H7 (cell line): ENCODE measurements around the gene LAYN. TPM values are rescaled to one million over a fixed set of nuclear protein-coding genes. Genes with fewer than 3 reads are reported as not detected.
A peak's percentile ranks its signal among the peaks of the same experiment; 100 is the strongest.

Source experiments
- DNase-seq: peaks from one replicate; pipeline ENCODE4 v3.0.0; 2012
- H3K27me3 ChIP-seq: 2 replicates; pipeline ENCODE4 v1.6.0; 2011; ENCODE audit warnings: mild to moderate bottlenecking, low read length; ENCODE audit not compliant: control insufficient read depth, insufficient read depth
- H3K36me3 ChIP-seq: replicated peaks from 2 replicates; pipeline ENCODE4 v1.5.1; 2011; ENCODE audit warnings: low read length; ENCODE audit not compliant: control insufficient read depth, insufficient read depth
- H3K4me3 ChIP-seq: 2 replicates; pipeline ENCODE4 v1.5.1; 2011; ENCODE audit warnings: low read depth, mild to moderate bottlenecking, control low read depth, low read length, moderate library complexity; ENCODE audit not compliant: insufficient read depth
- total RNA-seq: library from RNA; depleted of rRNA; stranded (reverse); fragments of >200 nt; shearing (Covaris generic); gene quantifications from 2 replicates; pipeline ENCODE4 v1.2.3, GENCODE V29; 2014; rRNA removed

The LAYN gene, protein sequence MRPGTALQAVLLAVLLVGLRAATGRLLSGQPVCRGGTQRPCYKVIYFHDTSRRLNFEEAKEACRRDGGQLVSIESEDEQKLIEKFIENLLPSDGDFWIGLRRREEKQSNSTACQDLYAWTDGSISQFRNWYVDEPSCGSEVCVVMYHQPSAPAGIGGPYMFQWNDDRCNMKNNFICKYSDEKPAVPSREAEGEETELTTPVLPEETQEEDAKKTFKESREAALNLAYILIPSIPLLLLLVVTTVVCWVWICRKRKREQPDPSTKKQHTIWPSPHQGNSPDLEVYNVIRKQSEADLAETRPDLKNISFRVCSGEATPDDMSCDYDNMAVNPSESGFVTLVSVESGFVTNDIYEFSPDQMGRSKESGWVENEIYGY
- 1.0 and 1.2 TPM in 2 replicates for total RNA-seq

DNA sequence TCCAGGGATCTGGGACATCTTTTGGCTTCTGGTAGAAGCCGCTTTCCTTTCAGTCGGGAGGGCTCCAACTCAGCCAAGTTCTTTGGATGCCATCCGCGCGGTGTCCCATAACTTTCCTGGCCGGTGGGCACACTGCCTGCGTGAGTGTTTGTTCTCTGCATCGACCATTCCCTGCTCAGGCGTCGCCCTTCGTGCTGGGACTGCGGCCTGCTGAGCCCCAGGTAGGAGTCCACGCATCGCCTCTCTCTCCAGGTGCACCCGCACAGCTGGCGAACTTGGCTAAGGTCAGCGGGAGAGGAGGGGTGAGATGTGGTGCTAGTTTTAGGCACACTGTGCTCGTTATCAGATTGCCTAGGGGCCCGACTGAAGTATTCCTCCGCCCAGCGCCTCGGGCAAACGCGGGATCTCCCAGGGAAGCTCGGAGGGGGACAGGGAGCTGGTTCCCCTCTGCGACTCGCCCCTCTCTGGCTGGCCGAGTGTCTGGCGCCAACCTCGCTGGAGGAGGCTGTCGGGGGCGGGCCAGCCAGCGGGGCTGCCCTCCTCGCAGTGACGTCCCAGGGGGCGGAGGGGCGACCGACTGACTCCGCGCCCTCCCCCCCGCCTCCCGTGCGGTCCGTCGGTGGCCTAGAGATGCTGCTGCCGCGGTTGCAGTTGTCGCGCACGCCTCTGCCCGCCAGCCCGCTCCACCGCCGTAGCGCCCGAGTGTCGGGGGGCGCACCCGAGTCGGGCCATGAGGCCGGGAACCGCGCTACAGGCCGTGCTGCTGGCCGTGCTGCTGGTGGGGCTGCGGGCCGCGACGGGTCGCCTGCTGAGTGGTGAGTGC lies at the start of gene LAYN:
Gene LAYN (plus strand): TSS at position 607 of the 823 bp plus-strand sequence. CDS start 124 bp downstream, at position 731.
- Histone ChIP-seq H3K36me3 (no peaks in the 10 kb centered on the region), H3K4me3 (peak within 1 kb of the TSS; percentile 59), H3K27me3 (peaks cover 49% of the 10 kb centered on the region)
- peak; percentile 86 for DNase-seq

DNA sequence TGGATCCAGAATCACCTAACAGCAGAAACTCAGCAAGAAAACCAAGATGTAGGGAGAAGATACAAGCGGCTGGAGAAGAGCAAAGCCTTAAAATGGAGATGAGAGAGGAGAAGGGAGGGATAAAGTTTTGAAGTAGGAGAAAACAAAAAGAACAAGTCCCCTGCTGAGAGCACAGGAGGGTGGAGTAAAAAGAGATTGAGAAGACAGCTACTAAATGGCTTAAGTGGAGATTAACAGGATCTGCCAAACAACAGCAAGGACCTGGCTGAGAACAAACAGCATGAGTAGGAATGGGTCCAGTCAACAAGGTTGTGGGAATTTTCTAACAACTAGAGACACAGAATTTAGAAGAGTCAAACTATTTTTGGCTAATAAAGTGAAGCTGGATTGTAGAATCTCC lies 46.5 kb upstream of the LAYN start:
- no peaks in the 10 kb centered on the region; the same call in 1 of the 2 replicates for H3K27me3 ChIP-seq
- H3K4me3 ChIP-seq, result no peak overlapping the region
- no peak for DNase-seq
- no peaks in the 10 kb centered on the region for H3K36me3 ChIP-seq

DNA sequence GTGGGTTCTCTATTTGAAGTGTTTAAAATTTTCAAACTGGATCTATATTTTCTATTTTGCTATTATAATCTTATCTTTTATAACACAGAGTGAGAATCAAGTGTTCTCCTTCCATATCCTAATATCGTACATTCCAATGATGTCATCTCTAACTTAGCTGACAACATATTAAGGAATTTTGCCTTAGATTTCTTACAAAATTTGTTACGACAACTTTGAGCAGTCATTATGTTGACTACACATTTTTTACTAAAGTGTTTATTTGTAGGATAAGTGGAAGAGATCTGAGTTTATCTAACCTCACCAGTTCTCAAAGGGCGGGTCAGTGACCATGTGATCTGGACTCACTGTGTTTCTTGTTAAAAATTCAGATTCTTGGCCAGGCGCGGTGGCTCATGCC lies 41.0 kb upstream of the LAYN start:
- no peak for DNase-seq
- Histone ChIP-seq H3K4me3 (no peak overlapping the region), H3K36me3 (no peaks in the 10 kb centered on the region), H3K27me3 (no peaks in the 10 kb centered on the region; the same call in 1 of the 2 replicates)

DNA sequence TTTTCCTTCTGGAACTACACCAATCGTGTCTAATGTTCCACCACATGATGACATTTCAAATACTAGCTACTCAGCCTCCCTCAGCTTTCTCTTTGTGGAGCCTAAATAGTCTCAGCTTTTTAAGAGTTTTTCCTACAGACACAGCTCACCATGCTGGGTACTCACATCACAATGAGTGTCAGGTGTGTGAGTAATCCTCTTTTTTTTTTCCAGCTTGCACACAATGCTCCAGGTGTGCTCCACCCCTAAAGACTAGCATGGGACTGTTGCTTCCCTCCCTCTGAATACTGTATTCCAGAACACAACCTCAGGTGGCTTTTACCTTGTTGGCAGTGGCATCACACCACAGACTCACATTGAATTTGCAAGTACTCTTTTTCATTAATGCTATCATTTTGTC lies 40.0 kb upstream of the LAYN start:
- no peak for DNase-seq
- no peak overlapping the region for H3K4me3 ChIP-seq
- H3K36me3 ChIP-seq, result no peaks in the 10 kb centered on the region
- H3K27me3 ChIP-seq, result no peaks in the 10 kb centered on the region

DNA sequence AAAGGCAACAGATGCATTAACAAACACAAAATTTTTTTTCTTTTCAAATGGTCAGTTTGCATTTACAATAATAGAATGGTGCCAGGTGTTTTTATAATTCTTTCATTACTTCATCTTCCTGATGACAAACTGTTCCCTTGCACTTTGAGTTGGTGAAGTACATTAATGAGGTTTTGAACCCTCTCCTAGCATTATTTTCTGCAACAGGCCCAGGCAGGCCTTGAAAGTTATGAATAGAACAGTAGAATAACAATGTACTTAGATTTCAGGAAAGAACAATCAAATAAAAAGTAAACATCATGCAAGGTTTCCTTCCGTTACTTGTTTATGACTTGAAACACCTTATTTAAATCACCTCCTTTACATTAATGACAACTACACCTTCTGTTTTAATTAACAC lies 37.9 kb upstream of the LAYN start:
- no peak overlapping the region for H3K4me3 ChIP-seq
- no peaks in the 10 kb centered on the region for H3K27me3 ChIP-seq
- no peak for DNase-seq
- H3K36me3 ChIP-seq, result no peaks in the 10 kb centered on the region

DNA sequence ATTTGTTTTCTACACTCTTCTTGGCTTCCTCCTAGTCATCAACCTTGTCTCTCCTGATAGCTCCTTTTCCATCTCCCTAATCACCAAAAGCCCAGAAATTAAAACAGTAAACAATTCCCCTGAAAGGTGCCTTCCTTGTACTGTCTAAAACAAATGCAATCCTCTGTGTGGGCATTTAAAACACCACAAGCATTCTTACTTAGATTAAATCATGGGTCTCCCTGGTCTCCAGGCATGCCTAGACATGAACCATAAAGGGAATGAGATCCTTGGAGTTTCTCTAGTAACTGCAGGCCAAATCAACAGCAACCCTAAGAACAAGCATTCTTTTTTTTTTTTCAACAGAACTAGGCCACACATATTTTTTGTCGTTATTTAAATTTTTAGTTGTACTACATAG lies 30.2 kb upstream of the LAYN start:
- no peak for DNase-seq
- Histone ChIP-seq H3K27me3 (peaks cover 32% of the 10 kb centered on the region), H3K36me3 (no peaks in the 10 kb centered on the region), H3K4me3 (no peak overlapping the region)

DNA sequence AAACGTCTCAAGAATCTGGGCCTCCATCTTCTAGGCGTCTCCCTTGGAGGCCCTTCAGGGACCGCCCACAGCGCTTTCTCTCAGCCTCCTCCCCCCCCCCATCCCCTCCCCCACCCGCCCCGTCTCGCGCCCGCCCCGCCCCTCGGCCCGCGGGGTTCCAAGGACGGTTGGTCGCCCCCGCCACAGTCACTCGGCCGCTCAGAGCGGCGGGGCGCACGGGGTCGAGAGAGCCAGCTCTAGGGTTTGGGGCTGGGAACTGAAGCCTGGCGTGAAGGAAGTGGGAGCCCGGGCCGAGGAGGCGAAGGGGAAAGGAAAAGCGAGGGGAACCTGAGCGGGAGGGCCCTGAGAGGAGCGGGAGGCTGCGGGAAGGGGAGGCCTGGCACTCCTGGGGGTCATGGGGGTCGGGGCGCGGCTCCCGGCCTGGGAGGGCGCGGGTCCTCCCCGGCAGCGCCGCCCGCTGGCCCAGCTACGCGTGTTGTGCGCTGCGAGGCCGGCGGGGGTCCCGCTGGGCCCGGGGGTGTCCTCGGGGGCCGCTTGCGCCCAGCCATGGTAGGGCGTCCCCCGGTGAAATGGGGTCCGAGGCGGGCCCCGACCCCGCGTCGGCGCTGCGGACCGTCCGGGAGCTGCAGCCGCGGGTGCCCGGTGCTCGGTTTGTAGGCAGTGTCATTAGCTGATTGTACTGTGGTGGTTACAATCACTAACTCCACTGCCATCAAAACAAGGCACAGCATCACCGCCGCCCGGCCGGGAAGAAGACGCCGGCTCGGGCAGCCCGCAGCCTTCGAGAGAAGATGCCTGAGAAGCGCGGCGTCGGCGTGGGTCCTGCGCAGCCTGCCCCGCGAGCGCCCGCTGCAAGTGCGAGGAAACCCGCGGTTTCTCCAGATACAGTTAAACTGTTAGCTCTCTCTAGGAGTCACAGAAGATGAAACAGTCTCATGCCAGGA lies 28.0 kb upstream of the LAYN start, which contains the start of gene BTG4:
Gene BTG4 (minus strand): TSS at position 91 of the 944 bp plus-strand sequence. CDS start 13,610 bp downstream, outside the sequence.
- peak within 1 kb of the TSS; percentile 58 for H3K4me3 ChIP-seq
- DNase-seq, result peak; percentile 75

DNA sequence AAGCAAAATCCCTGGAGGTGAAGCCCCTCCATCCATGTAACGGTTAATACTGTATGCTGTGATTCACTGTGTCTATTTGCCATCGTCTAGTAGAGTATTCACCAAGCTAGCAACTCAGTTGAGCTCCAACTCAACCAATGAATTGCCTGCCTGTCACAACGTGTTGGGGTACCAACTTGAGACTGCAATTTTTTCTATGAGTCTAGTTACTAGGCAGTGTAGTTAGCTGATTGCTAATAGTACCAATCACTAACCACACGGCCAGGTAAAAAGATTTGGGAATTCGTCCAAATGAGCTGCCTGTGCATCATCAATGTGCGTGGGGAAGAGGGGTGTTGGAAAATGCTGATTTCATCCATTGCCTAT lies 27.3 kb upstream of the LAYN start:
- Histone ChIP-seq H3K27me3 (peaks cover 34% of the 10 kb centered on the region), H3K36me3 (no peaks in the 10 kb centered on the region), H3K4me3 (no peak overlapping the region; the same call in 1 of the 2 replicates)
- no peak for DNase-seq

More for the DNA sequence above, 28.0 kb upstream of the LAYN start, which contains the start of gene BTG4:
- peaks cover 34% of the 10 kb centered on the region for H3K27me3 ChIP-seq
- no peaks in the 10 kb centered on the region for H3K36me3 ChIP-seq

DNA sequence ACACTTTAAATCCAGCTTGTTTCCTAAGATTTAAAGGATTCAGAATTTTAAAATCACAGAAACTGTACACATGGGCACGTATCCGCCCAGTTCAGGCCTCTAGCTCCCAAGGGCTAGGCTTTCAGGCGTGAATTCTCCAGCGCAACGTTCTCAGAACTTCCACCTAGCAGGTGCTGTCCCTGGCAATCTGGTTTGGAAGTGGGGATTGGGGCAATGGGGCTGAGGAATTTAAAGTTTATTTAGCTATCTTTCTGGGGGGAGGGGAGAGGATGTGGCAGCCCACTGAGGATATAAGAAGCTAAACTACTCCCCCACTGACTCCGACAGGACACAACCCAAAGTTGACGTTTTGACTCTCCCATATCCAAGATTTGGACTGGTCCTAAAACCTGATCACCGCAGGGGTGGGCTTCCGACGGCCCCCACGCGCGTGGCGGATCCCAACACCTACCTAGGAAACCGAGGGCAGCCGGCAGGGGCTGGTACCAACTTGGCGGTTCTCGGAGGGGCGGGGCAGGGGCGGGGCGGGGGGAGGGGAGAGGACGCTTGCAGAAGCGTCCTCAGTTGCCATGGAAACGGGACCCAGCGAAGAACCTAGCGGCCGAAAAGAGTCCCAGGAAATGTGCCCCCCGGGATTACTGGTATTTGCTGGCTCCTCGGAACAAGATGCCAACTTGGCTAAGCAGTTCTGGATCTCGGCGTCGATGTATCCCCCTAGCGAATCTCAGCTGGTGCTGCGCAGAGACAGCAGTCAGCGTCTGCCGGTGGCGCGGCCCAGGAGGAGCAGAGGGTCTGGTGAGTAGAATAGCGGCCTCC lies 26.1 kb upstream of the LAYN start, which contains the start of gene HOATZ:
Gene HOATZ (plus strand): TSS at position 563 of the 816 bp plus-strand sequence. CDS start 7 bp downstream, at position 570.
- H3K27me3 ChIP-seq, result peaks cover 34% of the 10 kb centered on the region
- H3K4me3 ChIP-seq, result peak within 1 kb of the TSS; percentile 33; the same call in 1 of the 2 replicates
- DNase-seq, result peak; percentile 89
- no peaks in the 10 kb centered on the region for H3K36me3 ChIP-seq

DNA sequence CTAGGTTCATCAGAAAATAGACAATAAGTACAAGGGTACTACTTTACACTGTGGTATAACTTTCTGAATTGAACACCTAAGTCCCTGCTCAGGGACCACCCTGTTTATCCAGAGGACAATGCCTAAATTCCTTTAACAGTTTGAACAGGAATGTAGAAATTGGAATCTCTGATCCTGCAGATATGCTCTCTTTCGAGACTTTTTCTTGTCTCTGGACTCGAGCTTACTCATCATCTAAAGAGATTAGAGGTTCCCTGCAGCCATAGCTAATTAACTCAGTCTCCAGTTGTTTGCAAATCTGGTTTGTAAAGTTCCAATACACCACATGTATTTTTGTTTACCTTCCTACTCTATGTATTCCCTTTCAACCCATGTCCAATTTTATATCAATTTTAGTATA lies 24.9 kb upstream of the LAYN start:
- Histone ChIP-seq H3K27me3 (peaks cover 34% of the 10 kb centered on the region), H3K4me3 (no peak overlapping the region), H3K36me3 (no peaks in the 10 kb centered on the region)
- DNase-seq, result no peak

DNA sequence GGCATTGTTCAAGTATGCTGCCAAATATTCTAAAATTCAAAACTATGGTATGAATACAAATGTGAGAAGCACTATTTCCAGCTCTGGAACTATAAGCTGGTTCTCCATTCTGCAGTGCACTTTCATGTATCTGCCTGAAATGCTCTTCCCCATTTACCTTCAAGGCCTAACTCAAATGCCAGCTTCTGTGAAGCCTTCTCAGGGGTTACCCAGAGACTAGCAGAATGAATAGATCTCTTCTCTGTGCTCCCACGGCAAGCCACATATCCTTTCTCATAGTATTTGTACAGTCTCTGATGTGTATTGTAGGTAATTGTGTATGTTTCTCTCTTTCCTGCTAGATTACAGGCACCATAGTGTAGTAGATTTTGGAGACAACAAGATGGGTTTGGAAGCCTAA lies 21.9 kb upstream of the LAYN start:
- H3K4me3 ChIP-seq, result no peak overlapping the region
- peaks cover 16% of the 10 kb centered on the region for H3K27me3 ChIP-seq
- no peak for DNase-seq

DNA sequence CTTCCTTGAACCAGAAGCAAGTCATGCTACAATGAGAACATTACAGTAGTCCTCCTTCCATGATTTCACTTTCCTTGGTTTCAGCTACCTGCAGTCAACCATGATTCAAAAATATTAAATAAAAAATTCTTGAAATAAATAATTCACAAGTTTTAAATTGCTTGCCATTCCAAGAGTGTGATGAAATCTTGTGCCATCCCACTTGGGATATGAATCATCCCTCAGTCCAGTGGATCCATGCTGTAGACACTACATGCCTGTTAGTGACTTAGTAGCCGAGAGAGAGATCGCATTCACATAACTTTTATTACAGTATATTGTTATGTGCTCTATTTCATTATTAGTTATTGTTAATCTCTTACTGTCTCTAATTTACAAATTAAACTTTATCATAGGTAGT lies 20.0 kb upstream of the LAYN start:
- Histone ChIP-seq H3K27me3 (no peaks in the 10 kb centered on the region), H3K36me3 (no peaks in the 10 kb centered on the region), H3K4me3 (no peak overlapping the region)
- DNase-seq, result no peak

More for the DNA sequence above, 21.9 kb upstream of the LAYN start:
- H3K36me3 ChIP-seq, result no peaks in the 10 kb centered on the region

DNA sequence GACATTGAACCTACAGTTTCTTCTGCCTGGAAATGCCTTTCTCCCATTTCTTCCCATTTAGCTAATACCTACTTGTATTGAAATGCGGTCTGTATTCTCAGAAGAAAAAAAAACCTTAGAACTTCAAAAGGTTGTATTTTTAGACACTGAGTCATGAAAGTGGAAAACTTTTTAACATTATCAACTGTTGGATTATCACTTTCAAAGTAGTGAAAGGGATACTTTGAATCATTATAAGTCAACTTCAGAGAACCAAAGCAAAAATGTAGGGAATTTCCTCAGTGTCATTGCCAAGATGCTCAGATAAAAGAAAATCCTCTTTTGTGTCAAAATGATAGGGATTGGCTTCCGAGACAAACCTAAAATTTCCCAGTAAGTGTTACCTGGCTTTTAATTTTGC lies 19.4 kb upstream of the LAYN start:
- Histone ChIP-seq H3K27me3 (no peaks in the 10 kb centered on the region), H3K4me3 (no peak overlapping the region), H3K36me3 (no peaks in the 10 kb centered on the region)
- DNase-seq, result no peak
